Lower leg skin (tissue), 4 donors: ENCODE data around the gene UVSSA. TPM values are rescaled to one million over a fixed set of nuclear protein-coding genes. Genes with fewer than 3 reads are reported as not detected.

Experiments
- DNase-seq, 2 donors: peaks; one replicate each; pipeline ENCODE4 v3.0.0-alpha.2; 2019; ENCODE audit warnings: low spot score in 2 of 2
- H3K4me3 ChIP-seq: fragments of 200-600 bp; sonication (generic); 2 replicates; pipeline ENCODE4 v1.5.1; 2017; ENCODE audit warnings: mild to moderate bottlenecking, low read depth; ENCODE audit not compliant: poor library complexity, severe bottlenecking
- CTCF ChIP-seq, 3 donors: fragments of 450-650 bp; IDR thresholded peaks; one replicate each; pipeline ENCODE4 v1.5.1; 2016; ENCODE audit warnings: antibody characterized with exemption in 3 of 3, mild to moderate bottlenecking in 3 of 3, moderate library complexity in 2 of 3
- POLR2A ChIP-seq, 2 donors: fragments of 450-650 bp; IDR thresholded peaks; one replicate each; pipeline ENCODE4 v1.6.1; 2016 to 2017; ENCODE audit warnings: antibody characterized with exemption in 2 of 2, mild to moderate bottlenecking in 1 of 2, moderate library complexity in 1 of 2
- WGBS, 2 donors: methylation state at CpG; one replicate each; pipeline ENCODE4 v1.1.5; 2018; 5-methylcytosine and 5-hydroxymethylcytosine counted together
- intact Hi-C: fragments of 100-400 bp; cut with DNase I; formaldehyde crosslinking; loops from one replicate; pipeline ENCODE4 v1.15.0; 2023; ENCODE audit warnings: low total_unique reads
- total RNA-seq, 4 donors: library from RNA; depleted of rRNA; stranded (reverse); fragments of >200 nt; gene quantifications; one replicate each; pipeline ENCODE4 v1.1.0, GENCODE V29; 2016

UVSSA gene
- total RNA-seq, 4 donors from 2014 or later: 18.2 to 57.4 (median 25.7) TPM

GRCh38 chr4:1338752-1339414, 8.1 kb upstream of the UVSSA start:
- 90 to 91% methylated on average over 38 of the region's 38 CpGs for WGBS, 2 donors
- intact Hi-C loops: loop anchor here (10.0 kb wide), 1 partner anchor 204 kb away; no protein-coding TSS in a partner anchor
- H3K4me3 ChIP-seq: no peak overlapping the region
- DNase-seq: no peak
- no peak for TF ChIP-seq POLR2A (IDR thresholded peaks at IDR 0.05)

GRCh38 chr4:1339489-1339888, 7.5 kb upstream of the UVSSA start:
- 97 to 98% methylated on average over 38 of the region's 38 CpGs for WGBS, 2 donors
- intact Hi-C loops: loop anchor here (10.0 kb wide), 1 partner anchor 205 kb away; no protein-coding TSS in a partner anchor
- TF ChIP-seq CTCF (IDR thresholded peaks at IDR 0.05): no peak
- no peak for TF ChIP-seq POLR2A (IDR thresholded peaks at IDR 0.05)
- H3K4me3 ChIP-seq: no peak overlapping the region
- no peak for DNase-seq

- no peak overlapping the region for H3K4me3 ChIP-seq
- intact Hi-C loops: no loop called here
- no peak for TF ChIP-seq CTCF (IDR thresholded peaks at IDR 0.05)
- no peak for TF ChIP-seq POLR2A (IDR thresholded peaks at IDR 0.05)
- DNase-seq: no peak
- WGBS, 2 donors: 91 to 96% methylated on average over 24 to 29 of the region's 29 CpGs
Observed at GRCh38 chr4:1340181-1340747, 6.7 kb upstream of the UVSSA start.

GRCh38 chr4:1340861-1341260, 6.1 kb upstream of the UVSSA start:
- no peak for DNase-seq

GRCh38 chr4:1342003-1342402, 5.0 kb upstream of the UVSSA start:
- DNase-seq: no peak
- WGBS, 2 donors: 96 to 97% methylated on average over 1 of the region's 1 CpG
- TF ChIP-seq CTCF (IDR thresholded peaks at IDR 0.05): no peak
- no peak for TF ChIP-seq POLR2A (IDR thresholded peaks at IDR 0.05)
- intact Hi-C loops: no loop called here
- no peak overlapping the region for H3K4me3 ChIP-seq

More at GRCh38 chr4:1340861-1341260, 6.1 kb upstream of the UVSSA start:
- 93 to 97% methylated on average over 20 of the region's 20 CpGs for WGBS, 2 donors
- TF ChIP-seq POLR2A (IDR thresholded peaks at IDR 0.05) (no peak), CTCF (IDR thresholded peaks at IDR 0.05) (no peak)
- H3K4me3 ChIP-seq: no peak overlapping the region
- intact Hi-C loops: no loop called here

- DNase-seq: no peak
- WGBS, 2 donors: 74 to 76% methylated on average over 12 of the region's 12 CpGs
- no peak overlapping the region for H3K4me3 ChIP-seq
- TF ChIP-seq CTCF (IDR thresholded peaks at IDR 0.05): no peak
- no peak for TF ChIP-seq POLR2A (IDR thresholded peaks at IDR 0.05)
- intact Hi-C loops: loop anchor here (5.0 kb wide), 1 partner anchor 97 kb away; the partner anchor contains the start of gene CTBP1
Observed at GRCh38 chr4:1344696-1345095, 2.3 kb upstream of the UVSSA start.
